ENCODE data around the gene STRN3.

DNA sequence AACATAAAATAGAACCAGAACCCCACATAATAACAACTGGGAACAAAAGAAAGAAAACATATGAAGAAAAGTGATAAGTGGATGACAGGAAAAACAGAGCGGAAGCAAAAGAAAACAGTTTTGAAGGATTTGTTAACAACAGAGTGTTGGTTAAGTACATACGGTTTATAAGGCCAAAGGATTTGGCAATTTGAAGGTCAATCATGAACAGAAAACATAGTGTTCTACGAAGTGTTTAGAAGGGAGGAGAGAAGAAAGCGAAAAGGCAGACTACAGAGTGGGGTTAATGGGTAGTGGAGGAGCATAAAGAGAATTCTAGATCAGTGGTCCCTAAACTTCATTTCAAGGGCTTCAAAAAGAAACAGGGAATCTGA, 4.6 kb downstream of the STRN3 start:
- TF ChIP-seq ESRRG (CRISPR knock-in tag; IDR thresholded peaks at IDR 0.05) (no peak), SNAI2 (CRISPR knock-in tag; IDR thresholded peaks at IDR 0.05) (no peak), ZFP3 (CRISPR knock-in tag; IDR thresholded peaks at IDR 0.05) (no peak), ZNF70 (CRISPR knock-in tag; IDR thresholded peaks at IDR 0.05) (no peak), ARNTL (CRISPR knock-in tag; IDR thresholded peaks at IDR 0.05; ENCODE audit: borderline replicate concordance, low read depth) (no peak), ZNF565 (CRISPR knock-in tag; conservative IDR thresholded peaks at IDR 0.05; ENCODE audit: low read depth) (no peak), ZC3H10 (CRISPR knock-in tag; IDR thresholded peaks at IDR 0.05) (no peak)
- TF ChIP-seq, protein P1, sequence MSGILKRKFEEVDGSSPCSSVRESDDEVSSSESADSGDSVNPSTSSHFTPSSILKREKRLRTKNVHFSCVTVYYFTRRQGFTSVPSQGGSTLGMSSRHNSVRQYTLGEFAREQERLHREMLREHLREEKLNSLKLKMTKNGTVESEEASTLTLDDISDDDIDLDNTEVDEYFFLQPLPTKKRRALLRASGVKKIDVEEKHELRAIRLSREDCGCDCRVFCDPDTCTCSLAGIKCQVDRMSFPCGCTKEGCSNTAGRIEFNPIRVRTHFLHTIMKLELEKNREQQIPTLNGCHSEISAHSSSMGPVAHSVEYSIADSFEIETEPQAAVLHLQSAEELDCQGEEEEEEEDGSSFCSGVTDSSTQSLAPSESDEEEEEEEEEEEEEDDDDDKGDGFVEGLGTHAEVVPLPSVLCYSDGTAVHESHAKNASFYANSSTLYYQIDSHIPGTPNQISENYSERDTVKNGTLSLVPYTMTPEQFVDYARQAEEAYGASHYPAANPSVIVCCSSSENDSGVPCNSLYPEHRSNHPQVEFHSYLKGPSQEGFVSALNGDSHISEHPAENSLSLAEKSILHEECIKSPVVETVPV (CRISPR knock-in tag; IDR thresholded peaks at IDR 0.05): no peak
- TF ChIP-seq, protein P2, sequence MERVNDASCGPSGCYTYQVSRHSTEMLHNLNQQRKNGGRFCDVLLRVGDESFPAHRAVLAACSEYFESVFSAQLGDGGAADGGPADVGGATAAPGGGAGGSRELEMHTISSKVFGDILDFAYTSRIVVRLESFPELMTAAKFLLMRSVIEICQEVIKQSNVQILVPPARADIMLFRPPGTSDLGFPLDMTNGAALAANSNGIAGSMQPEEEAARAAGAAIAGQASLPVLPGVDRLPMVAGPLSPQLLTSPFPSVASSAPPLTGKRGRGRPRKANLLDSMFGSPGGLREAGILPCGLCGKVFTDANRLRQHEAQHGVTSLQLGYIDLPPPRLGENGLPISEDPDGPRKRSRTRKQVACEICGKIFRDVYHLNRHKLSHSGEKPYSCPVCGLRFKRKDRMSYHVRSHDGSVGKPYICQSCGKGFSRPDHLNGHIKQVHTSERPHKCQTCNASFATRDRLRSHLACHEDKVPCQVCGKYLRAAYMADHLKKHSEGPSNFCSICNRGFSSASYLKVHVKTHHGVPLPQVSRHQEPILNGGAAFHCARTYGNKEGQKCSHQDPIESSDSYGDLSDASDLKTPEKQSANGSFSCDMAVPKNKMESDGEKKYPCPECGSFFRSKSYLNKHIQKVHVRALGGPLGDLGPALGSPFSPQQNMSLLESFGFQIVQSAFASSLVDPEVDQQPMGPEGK (CRISPR knock-in tag; IDR thresholded peaks at IDR 0.05; ENCODE audit: borderline replicate concordance): no peak
- TF ChIP-seq, protein P3, sequence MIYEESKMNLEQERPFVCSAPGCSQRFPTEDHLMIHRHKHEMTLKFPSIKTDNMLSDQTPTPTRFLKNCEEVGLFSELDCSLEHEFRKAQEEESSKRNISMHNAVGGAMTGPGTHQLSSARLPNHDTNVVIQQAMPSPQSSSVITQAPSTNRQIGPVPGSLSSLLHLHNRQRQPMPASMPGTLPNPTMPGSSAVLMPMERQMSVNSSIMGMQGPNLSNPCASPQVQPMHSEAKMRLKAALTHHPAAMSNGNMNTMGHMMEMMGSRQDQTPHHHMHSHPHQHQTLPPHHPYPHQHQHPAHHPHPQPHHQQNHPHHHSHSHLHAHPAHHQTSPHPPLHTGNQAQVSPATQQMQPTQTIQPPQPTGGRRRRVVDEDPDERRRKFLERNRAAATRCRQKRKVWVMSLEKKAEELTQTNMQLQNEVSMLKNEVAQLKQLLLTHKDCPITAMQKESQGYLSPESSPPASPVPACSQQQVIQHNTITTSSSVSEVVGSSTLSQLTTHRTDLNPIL (CRISPR knock-in tag; IDR thresholded peaks at IDR 0.05; ENCODE audit: low read depth): no peak

Measured in SK-N-SH treated with all-trans-retinoic acid at 6 μM for 48 hours (cell line).